Gastrocnemius medialis (tissue), 4 donors: ENCODE data around the gene PPOX.

Experiments
- POLR2A ChIP-seq, 2 donors: fragments of 450-650 bp; IDR thresholded peaks; one replicate each; pipeline ENCODE4 v1.6.1; 2017; ENCODE audit warnings: antibody characterized with exemption in 2 of 2, mild to moderate bottlenecking in 2 of 2, moderate library complexity in 2 of 2
- TF ChIP-seq, protein P1 (sequence below), 5 experiments: fragments of 450-650 bp in 3 of 5; fragments of 200-600 bp in 2 of 5; sonication (generic) in 2 of 5; IDR thresholded peaks in 4 of 5; conservative IDR thresholded peaks in 1 of 5; 1 replicate in 4 of 5; 2 replicates in 1 of 5; pipeline ENCODE4 v1.5.1; 2016 to 2019; ENCODE audit warnings: antibody characterized with exemption in 5 of 5, mild to moderate bottlenecking in 3 of 5, moderate library complexity in 3 of 5

DNA sequence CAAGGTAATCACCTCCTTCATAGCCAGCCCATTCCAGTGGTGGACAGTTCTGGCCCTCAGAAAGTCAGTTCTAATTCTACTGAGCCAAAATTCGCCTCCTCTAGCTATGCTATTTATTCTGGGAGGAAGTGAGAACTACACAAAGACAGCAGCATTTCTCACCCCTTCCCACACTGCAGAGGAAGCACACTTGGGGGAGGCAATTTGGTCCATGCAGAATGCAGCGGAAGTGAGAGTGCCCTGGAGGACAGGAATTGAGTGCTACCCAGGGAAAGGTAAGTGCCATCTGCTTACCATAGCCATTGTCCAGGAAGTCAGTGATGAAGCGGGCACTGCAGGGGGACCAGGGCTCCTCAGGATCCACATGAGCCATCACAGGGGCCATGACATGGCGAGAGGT, 28.9 kb downstream of the PPOX start:
- TF ChIP-seq, protein P1, sequence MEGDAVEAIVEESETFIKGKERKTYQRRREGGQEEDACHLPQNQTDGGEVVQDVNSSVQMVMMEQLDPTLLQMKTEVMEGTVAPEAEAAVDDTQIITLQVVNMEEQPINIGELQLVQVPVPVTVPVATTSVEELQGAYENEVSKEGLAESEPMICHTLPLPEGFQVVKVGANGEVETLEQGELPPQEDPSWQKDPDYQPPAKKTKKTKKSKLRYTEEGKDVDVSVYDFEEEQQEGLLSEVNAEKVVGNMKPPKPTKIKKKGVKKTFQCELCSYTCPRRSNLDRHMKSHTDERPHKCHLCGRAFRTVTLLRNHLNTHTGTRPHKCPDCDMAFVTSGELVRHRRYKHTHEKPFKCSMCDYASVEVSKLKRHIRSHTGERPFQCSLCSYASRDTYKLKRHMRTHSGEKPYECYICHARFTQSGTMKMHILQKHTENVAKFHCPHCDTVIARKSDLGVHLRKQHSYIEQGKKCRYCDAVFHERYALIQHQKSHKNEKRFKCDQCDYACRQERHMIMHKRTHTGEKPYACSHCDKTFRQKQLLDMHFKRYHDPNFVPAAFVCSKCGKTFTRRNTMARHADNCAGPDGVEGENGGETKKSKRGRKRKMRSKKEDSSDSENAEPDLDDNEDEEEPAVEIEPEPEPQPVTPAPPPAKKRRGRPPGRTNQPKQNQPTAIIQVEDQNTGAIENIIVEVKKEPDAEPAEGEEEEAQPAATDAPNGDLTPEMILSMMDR (IDR thresholded peaks at IDR 0.05 in 4 of 5, conservative IDR thresholded peaks at IDR 0.05 in 1 of 5) = no peak
- TF ChIP-seq POLR2A (IDR thresholded peaks at IDR 0.05) = no peak
